HepG2 (cell line): ENCODE measurements around the gene TCF12.

ENCODE experiments used
- FOXJ3 ChIP-seq: sonication (generic); formaldehyde crosslinking; IDR thresholded peaks from 2 replicates; pipeline ENCODE4 v1.4.0; 2020; ENCODE audit warnings: missing genetic modification reagents, mild to moderate bottlenecking, borderline replicate concordance
- SIN3A ChIP-seq: IDR thresholded peaks from 2 replicates; pipeline ENCODE4 v1.6.1; 2011; ENCODE audit warnings: low read depth, mild to moderate bottlenecking, control low read depth, low read length, borderline replicate concordance
- ZNF75D ChIP-seq: sonication (generic); formaldehyde crosslinking; IDR thresholded peaks from 2 replicates; pipeline ENCODE4 v1.8.1; 2023; ENCODE audit warnings: missing genetic modification reagents, mild to moderate bottlenecking, borderline replicate concordance
- ZNF891 ChIP-seq: sonication (generic); formaldehyde crosslinking; IDR thresholded peaks from 2 replicates; pipeline ENCODE4 v1.5.0; 2020; ENCODE audit warnings: mild to moderate bottlenecking, missing genetic modification reagents
- ZZZ3 ChIP-seq: sonication (generic); formaldehyde crosslinking; IDR thresholded peaks from 2 replicates; pipeline ENCODE4 v1.4.0; 2020; ENCODE audit warnings: missing genetic modification reagents, mild to moderate bottlenecking, borderline replicate concordance
- TF ChIP-seq, protein P1 (sequence below): IDR thresholded peaks from 2 replicates; pipeline ENCODE4 v1.6.1; 2016; ENCODE audit warnings: low read depth, missing genetic modification reagents, missing compliant biosample characterization
- TF ChIP-seq, protein P2 (sequence below): sonication (generic); formaldehyde crosslinking; IDR thresholded peaks from 2 replicates; pipeline ENCODE4 v1.5.0; 2020; ENCODE audit warnings: mild to moderate bottlenecking, missing genetic modification reagents, moderate library complexity

DNA sequence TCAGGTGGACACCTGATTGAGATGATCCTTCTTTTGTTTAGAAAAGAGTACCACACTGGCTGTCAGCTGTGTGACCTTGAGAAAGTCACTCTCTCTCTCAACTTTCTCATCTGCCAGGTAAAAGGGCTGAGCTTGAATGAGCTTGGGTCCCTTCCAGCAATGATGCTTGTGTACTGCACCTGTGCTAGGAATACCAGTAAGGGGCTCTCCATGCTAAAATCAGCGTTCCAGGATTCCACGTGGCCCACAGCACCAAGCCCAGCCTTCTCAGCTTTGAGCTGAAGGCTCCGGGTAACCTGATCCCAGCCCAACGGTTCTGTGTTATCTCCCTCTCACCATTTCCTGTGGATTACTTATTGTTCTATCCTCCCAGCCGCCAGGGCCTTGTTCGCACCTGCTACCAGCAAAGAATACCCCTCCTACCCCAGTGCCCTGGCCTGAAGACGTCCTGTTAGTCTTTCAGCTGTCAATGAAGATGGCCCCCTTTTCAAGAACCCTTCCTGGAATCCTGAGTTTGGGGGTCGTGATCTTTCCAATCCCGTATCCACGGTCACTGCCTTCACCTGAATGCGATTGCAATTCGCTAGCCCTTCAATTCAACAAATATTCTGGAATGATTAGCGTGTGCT is 403.6 kb downstream of the TCF12 start:
- TF ChIP-seq SIN3A, result no peak
- TF ChIP-seq ZNF75D (CRISPR knock-in tag), result no peak
- TF ChIP-seq, protein P1, sequence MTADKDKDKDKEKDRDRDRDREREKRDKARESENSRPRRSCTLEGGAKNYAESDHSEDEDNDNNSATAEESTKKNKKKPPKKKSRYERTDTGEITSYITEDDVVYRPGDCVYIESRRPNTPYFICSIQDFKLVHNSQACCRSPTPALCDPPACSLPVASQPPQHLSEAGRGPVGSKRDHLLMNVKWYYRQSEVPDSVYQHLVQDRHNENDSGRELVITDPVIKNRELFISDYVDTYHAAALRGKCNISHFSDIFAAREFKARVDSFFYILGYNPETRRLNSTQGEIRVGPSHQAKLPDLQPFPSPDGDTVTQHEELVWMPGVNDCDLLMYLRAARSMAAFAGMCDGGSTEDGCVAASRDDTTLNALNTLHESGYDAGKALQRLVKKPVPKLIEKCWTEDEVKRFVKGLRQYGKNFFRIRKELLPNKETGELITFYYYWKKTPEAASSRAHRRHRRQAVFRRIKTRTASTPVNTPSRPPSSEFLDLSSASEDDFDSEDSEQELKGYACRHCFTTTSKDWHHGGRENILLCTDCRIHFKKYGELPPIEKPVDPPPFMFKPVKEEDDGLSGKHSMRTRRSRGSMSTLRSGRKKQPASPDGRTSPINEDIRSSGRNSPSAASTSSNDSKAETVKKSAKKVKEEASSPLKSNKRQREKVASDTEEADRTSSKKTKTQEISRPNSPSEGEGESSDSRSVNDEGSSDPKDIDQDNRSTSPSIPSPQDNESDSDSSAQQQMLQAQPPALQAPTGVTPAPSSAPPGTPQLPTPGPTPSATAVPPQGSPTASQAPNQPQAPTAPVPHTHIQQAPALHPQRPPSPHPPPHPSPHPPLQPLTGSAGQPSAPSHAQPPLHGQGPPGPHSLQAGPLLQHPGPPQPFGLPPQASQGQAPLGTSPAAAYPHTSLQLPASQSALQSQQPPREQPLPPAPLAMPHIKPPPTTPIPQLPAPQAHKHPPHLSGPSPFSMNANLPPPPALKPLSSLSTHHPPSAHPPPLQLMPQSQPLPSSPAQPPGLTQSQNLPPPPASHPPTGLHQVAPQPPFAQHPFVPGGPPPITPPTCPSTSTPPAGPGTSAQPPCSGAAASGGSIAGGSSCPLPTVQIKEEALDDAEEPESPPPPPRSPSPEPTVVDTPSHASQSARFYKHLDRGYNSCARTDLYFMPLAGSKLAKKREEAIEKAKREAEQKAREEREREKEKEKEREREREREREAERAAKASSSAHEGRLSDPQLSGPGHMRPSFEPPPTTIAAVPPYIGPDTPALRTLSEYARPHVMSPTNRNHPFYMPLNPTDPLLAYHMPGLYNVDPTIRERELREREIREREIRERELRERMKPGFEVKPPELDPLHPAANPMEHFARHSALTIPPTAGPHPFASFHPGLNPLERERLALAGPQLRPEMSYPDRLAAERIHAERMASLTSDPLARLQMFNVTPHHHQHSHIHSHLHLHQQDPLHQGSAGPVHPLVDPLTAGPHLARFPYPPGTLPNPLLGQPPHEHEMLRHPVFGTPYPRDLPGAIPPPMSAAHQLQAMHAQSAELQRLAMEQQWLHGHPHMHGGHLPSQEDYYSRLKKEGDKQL (CRISPR knock-in tag), result no peak
- TF ChIP-seq, protein P2, sequence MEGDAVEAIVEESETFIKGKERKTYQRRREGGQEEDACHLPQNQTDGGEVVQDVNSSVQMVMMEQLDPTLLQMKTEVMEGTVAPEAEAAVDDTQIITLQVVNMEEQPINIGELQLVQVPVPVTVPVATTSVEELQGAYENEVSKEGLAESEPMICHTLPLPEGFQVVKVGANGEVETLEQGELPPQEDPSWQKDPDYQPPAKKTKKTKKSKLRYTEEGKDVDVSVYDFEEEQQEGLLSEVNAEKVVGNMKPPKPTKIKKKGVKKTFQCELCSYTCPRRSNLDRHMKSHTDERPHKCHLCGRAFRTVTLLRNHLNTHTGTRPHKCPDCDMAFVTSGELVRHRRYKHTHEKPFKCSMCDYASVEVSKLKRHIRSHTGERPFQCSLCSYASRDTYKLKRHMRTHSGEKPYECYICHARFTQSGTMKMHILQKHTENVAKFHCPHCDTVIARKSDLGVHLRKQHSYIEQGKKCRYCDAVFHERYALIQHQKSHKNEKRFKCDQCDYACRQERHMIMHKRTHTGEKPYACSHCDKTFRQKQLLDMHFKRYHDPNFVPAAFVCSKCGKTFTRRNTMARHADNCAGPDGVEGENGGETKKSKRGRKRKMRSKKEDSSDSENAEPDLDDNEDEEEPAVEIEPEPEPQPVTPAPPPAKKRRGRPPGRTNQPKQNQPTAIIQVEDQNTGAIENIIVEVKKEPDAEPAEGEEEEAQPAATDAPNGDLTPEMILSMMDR, result no peak
- TF ChIP-seq ZZZ3 (CRISPR knock-in tag), result no peak
- no peak for TF ChIP-seq ZNF891 (CRISPR knock-in tag)
- no peak for TF ChIP-seq FOXJ3 (CRISPR knock-in tag)
